AG20443 (cell line): ENCODE results near the gene ZNF532.
A peak's percentile ranks its signal among the peaks of the same experiment; 100 is the strongest.
"Not testable (repeated sequence)": the region's sequence is repeated elsewhere in the genome, so short reads cannot be mapped to it uniquely, and the experiment has no call there.

Source experiments
- DNase-seq: peaks from one replicate; pipeline ENCODE4 v3.0.0; 2012; ENCODE audit warnings: low spot score, mixed read lengths

Gene ZNF532

GRCh38 chr18:59008302-59008974 is 143.8 kb downstream of the ZNF532 start:
- DNase-seq, result peak; percentile 35

GRCh38 chr18:59009846-59010245 is 145.2 kb downstream of the ZNF532 start:
- no peak for DNase-seq

GRCh38 chr18:59011289-59011688 is 146.6 kb downstream of the ZNF532 start:
- DNase-seq, result no peak

- DNase-seq, result no peak
Measured at GRCh38 chr18:59011786-59012185, 147.1 kb downstream of the ZNF532 start.

GRCh38 chr18:59012815-59013705 is 148.4 kb downstream of the ZNF532 start:
- no peak for DNase-seq

- no peak for DNase-seq
Measured at GRCh38 chr18:59013744-59014143, 149.1 kb downstream of the ZNF532 start.

GRCh38 chr18:59015531-59016152 is 151.0 kb downstream of the ZNF532 start:
- DNase-seq, result no peak

GRCh38 chr18:59021500-59021899 is 156.8 kb downstream of the ZNF532 start:
- DNase-seq, result no peak

GRCh38 chr18:59022167-59022945 is 157.7 kb downstream of the ZNF532 start:
- peak; percentile 55 for DNase-seq

- DNase-seq, result peak; percentile 49
Measured at GRCh38 chr18:59024829-59025228, 160.2 kb downstream of the ZNF532 start.

GRCh38 chr18:59025532-59025931 is 160.9 kb downstream of the ZNF532 start:
- not testable (repeated sequence) for DNase-seq

GRCh38 chr18:59026364-59026763 is 161.7 kb downstream of the ZNF532 start:
- no peak for DNase-seq

GRCh38 chr18:59026831-59027410 is 162.2 kb downstream of the ZNF532 start:
- peak; percentile 22 for DNase-seq

- no peak for DNase-seq
Measured at GRCh38 chr18:59029663-59030429, 165.2 kb downstream of the ZNF532 start.

GRCh38 chr18:59032308-59032707 is 167.6 kb downstream of the ZNF532 start:
- no peak for DNase-seq

- DNase-seq, result no peak
Measured at GRCh38 chr18:59033359-59033758, 168.7 kb downstream of the ZNF532 start.

GRCh38 chr18:59033974-59034373 is 169.3 kb downstream of the ZNF532 start:
- DNase-seq, result no peak

- DNase-seq, result no peak
Measured at GRCh38 chr18:59035591-59035990, 170.9 kb downstream of the ZNF532 start.
